ENCODE measurements around the gene STOML2.
A peak's percentile ranks its signal among the peaks of the same experiment; 100 is the strongest.

STOML2 gene

DNA sequence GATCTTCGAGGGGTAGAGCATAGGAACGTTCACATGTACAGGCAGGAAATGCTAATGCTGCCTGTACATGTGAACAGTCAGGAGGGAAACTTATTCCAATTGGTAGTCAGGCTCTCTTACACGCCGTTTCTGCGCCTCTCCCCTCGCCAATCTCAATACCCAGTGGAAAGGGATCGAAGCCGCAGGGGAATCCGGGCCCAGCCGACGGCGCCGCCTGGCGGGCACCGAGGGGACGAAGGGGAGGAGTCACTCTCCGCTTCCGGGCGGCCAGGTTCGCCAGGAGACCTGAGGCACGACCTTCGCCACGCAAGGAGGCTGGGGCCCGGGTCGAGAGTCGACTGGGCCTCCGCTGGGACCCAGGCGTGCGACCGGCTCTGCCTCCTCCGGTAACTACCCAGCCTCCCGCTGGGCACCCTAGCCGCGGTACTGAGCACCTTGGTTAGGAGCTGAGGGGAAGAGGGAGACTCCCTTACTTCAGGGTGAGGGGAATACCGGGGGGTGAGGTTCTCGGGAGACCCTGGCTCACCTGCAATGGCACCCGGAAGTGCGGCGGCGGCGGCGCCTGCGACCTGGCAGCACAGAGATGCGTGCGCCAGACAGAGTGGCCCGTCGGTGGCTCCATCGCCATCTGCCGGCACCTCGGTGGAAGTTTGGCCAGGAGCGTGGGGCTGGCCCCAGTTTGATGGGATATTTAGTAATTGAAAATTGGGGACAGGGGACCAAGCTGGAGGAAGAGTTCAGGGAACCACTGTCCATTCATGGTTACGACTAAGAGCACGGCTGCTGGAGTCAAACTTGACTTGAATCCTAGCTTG, 6.7 kb downstream of the STOML2 start, which contains the start of gene PIGO:
Gene PIGO (minus strand): TSS at position 557 of the 815 bp plus-strand sequence. CDS start 1,026 bp downstream, outside the sequence.
- DNase-seq (ENCODE audit: insufficient read length, low spot score): peak; percentile 81
- TF ChIP-seq, protein P1, sequence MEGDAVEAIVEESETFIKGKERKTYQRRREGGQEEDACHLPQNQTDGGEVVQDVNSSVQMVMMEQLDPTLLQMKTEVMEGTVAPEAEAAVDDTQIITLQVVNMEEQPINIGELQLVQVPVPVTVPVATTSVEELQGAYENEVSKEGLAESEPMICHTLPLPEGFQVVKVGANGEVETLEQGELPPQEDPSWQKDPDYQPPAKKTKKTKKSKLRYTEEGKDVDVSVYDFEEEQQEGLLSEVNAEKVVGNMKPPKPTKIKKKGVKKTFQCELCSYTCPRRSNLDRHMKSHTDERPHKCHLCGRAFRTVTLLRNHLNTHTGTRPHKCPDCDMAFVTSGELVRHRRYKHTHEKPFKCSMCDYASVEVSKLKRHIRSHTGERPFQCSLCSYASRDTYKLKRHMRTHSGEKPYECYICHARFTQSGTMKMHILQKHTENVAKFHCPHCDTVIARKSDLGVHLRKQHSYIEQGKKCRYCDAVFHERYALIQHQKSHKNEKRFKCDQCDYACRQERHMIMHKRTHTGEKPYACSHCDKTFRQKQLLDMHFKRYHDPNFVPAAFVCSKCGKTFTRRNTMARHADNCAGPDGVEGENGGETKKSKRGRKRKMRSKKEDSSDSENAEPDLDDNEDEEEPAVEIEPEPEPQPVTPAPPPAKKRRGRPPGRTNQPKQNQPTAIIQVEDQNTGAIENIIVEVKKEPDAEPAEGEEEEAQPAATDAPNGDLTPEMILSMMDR (IDR thresholded peaks at IDR 0.05; ENCODE audit: insufficient read depth, missing control alignments): peak; percentile 73
- no peak for FAIRE-seq

GRCh38 chr9:35091536-35091935, 11.4 kb downstream of the STOML2 start:
- FAIRE-seq (no peak), DNase-seq (ENCODE audit: insufficient read length, low spot score) (no peak)
- TF ChIP-seq, protein P1 (IDR thresholded peaks at IDR 0.05; ENCODE audit: insufficient read depth, missing control alignments): no peak

- TF ChIP-seq, protein P1 (IDR thresholded peaks at IDR 0.05; ENCODE audit: insufficient read depth, missing control alignments): no peak
- no peak for FAIRE-seq
- DNase-seq (ENCODE audit: insufficient read length, low spot score): no peak
These were observed 13.5 kb downstream of the STOML2 start for GRCh38 chr9:35089434-35089833.

GRCh38 chr9:35085078-35085477, 17.9 kb downstream of the STOML2 start:
- DNase-seq (ENCODE audit: insufficient read length, low spot score) (no peak), FAIRE-seq (no peak)
- TF ChIP-seq, protein P1 (IDR thresholded peaks at IDR 0.05; ENCODE audit: insufficient read depth, missing control alignments): no peak

DNA sequence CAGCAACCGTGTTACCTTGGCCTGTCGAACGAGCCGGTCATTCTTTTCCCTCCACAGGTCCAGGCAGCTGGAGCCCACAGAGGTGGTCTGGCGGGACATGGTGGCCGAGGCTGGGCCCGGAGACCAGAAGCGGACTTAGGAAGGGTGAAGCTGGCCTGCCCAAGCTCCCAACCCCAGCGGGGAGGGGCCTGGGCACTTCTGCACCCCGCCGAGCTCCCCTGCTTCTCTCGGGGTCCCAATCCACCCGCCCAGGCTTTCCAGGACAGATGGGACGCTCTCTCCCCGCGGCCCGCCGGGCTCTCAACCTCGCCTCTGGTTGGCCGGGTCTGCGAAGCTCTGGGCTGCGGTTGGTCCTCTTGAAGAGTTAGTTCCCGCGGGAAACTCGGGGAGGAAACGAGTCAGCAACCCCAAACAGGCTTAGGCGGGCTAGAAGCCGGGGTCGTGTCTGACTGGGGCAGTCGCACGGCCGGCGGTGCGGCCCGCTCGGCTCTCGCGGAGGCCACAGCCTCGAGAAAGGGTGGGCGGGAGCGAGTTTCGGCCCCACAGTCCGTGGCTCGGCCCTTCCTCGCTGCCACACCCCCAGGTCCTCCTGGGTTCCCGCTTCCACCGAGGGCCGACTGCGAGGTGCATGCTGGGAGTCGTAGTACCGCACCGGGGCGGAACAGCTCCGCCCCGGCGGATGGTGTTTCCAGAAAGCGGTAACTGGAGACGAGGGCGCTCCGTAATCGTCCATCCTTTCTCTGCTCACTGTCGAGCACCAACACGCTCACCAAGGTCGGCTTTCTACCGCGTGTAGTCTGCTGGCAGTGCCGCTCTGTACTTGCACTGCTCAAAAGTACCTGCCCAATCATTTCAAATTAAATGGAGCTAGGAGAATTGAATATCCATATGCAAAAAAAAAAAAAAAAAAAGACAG, 23.2 kb downstream of the STOML2 start, which contains the start of gene FANCG:
Gene FANCG (minus strand): TSS at position 517 of the 916 bp plus-strand sequence. CDS start 418 bp downstream, at position 99.
- TF ChIP-seq, protein P1 (IDR thresholded peaks at IDR 0.05; ENCODE audit: insufficient read depth, missing control alignments): no peak
- peak; percentile 84 for DNase-seq (ENCODE audit: insufficient read length, low spot score)
- no peak for FAIRE-seq

DNA sequence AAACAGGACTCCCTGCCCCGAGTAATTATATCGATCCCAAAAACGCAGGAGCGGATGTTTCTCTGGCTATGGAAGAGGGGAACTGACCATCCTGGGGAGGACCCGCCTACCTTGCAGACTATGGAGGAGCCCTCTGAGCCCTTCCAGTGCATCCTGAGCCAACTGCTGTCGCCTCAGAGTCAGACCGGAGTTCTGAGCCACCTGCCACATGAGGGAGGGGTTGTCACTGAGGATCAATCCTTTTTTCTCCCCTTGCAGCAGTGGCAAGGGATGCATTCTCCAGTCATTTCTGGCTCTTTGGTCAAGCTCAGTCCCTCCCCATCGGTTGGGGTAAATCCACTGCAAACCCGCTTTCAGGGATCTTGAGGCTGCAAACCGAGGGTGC, 23.9 kb downstream of the STOML2 start:
- DNase-seq (ENCODE audit: insufficient read length, low spot score) (no peak), FAIRE-seq (no peak)
- TF ChIP-seq, protein P1 (IDR thresholded peaks at IDR 0.05; ENCODE audit: insufficient read depth, missing control alignments): no peak
